A673 (cell line): ENCODE data around the gene KLF3.

Experiments used
- EZH2 ChIP-seq: fragments of 200-600 bp; sonication (generic); IDR thresholded peaks from 2 replicates; pipeline ENCODE4 v1.6.1; 2017; ENCODE audit warnings: borderline replicate concordance, low read depth, mild to moderate bottlenecking, mixed read lengths, antibody characterized with exemption, low read length; ENCODE audit not compliant: poor library complexity, severe bottlenecking
- TF ChIP-seq, protein P1 (sequence below): fragments of 300-800, 200-600 bp; sonication (generic); conservative IDR thresholded peaks from 2 replicates; pipeline ENCODE4 v1.5.1; 2017; ENCODE audit warnings: low read depth, mild to moderate bottlenecking, antibody characterized with exemption, low read length, moderate library complexity, mixed read lengths

DNA sequence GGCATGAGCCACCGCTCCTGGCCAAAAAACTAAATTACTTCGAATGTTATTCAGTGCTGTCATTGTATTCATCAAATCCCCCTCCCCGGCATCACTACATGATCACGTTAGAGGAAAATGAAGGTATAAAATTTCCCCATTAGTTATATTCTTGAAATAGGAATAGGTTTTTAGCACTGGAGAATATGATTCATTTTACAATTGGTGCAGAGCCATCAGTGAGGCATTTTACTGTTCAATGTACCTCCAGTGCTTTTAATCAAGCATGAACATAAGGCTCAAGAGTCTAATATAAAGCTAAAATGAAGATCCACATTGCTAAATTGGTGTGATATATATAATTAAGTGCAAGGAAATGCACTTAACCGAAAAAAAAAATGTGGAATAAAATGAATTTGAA lies 18.3 kb downstream of the KLF3 start:
- TF ChIP-seq, protein P1, sequence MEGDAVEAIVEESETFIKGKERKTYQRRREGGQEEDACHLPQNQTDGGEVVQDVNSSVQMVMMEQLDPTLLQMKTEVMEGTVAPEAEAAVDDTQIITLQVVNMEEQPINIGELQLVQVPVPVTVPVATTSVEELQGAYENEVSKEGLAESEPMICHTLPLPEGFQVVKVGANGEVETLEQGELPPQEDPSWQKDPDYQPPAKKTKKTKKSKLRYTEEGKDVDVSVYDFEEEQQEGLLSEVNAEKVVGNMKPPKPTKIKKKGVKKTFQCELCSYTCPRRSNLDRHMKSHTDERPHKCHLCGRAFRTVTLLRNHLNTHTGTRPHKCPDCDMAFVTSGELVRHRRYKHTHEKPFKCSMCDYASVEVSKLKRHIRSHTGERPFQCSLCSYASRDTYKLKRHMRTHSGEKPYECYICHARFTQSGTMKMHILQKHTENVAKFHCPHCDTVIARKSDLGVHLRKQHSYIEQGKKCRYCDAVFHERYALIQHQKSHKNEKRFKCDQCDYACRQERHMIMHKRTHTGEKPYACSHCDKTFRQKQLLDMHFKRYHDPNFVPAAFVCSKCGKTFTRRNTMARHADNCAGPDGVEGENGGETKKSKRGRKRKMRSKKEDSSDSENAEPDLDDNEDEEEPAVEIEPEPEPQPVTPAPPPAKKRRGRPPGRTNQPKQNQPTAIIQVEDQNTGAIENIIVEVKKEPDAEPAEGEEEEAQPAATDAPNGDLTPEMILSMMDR: no peak
- no peak for TF ChIP-seq EZH2
